Duodenal mucosa (tissue), 2 donors: ENCODE data around the gene CCDC188.

Experiments used
- H3K27ac ChIP-seq: one replicate; pipeline ENCODE4 v1.7.0; 2013; ENCODE audit warnings: low read depth, low read length
- H3K27me3 ChIP-seq, 2 donors: one replicate each; pipeline ENCODE4 v1.7.0; 2013; ENCODE audit warnings: low read length in 2 of 2, control low read depth in 1 of 2; ENCODE audit not compliant: insufficient read depth in 2 of 2, control insufficient read depth in 1 of 2
- H3K36me3 ChIP-seq, 2 donors: one replicate each; pipeline ENCODE4 v1.7.0; 2013; ENCODE audit warnings: low read length in 2 of 2, control low read depth in 1 of 2; ENCODE audit not compliant: insufficient read depth in 2 of 2, control insufficient read depth in 1 of 2
- H3K4me1 ChIP-seq, 2 donors: one replicate each; pipeline ENCODE4 v1.7.0; 2013; ENCODE audit warnings: low read length in 2 of 2, control low read depth in 1 of 2; ENCODE audit not compliant: insufficient read depth in 2 of 2, control insufficient read depth in 1 of 2
- H3K4me3 ChIP-seq, 2 donors: one replicate each; pipeline ENCODE4 v1.7.0; 2013; ENCODE audit warnings: low read length in 2 of 2, low read depth in 1 of 2
- H3K9ac ChIP-seq, 2 donors: one replicate each; pipeline ENCODE4 v1.7.0; 2013; ENCODE audit warnings: low read length in 2 of 2, low read depth in 1 of 2
- H3K9me3 ChIP-seq, 2 donors: one replicate each; pipeline ENCODE4 v1.7.0; 2013; ENCODE audit warnings: low read length in 2 of 2, control low read depth in 1 of 2; ENCODE audit not compliant: control insufficient read depth in 1 of 2

Gene CCDC188

GRCh38 chr22:20106849-20107237, 44.0 kb downstream of the CCDC188 start:
- Histone ChIP-seq H3K27ac (no peak overlapping the region), H3K4me1 (no peaks in the 10 kb centered on the region), H3K9ac (no peak overlapping the region), H3K4me3 (no peak overlapping the region), H3K27me3 (no peaks in the 10 kb centered on the region), H3K9me3 (no peaks in the 10 kb centered on the region), H3K36me3 (peaks cover 57 to 88% of the 10 kb centered on the region in 2 donors)

DNA sequence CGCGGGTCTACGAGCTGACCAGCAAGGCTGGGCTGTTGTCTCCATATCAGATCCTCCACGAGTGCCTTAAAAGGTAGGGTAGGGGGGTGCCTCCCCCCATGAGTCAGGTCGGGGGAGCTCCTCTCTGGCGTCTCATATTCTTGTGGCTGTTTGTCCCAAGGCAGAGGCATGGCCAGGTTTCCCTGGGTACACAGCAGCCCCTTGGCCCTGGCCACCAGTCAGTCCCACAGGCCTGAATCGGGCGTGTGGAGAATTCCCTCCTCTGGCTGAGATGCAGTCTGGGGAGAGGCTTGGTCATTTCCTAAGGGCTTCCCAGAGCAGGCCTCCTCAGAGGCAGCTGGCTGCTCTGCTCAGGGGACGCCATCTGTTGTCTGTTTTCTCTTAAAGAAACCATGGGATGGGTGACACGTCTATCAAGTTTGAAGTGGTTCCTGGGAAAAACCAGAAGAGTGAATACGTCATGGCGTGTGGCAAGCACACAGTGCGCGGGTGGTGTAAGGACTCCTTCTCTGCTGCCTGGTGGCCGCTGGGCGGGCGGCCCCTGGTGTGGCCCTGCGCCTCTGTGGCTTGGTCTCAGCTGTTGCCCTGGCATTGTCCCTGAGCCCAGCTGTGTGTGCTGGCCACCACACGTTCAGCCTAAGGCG, 44.5 kb downstream of the CCDC188 start:
- Histone ChIP-seq H3K4me1 (no peaks in the 10 kb centered on the region), H3K4me3 (no peak overlapping the region), H3K27ac (no peak overlapping the region), H3K9ac (no peak overlapping the region), H3K36me3 (peaks cover 60 to 89% of the 10 kb centered on the region in 2 donors), H3K27me3 (no peaks in the 10 kb centered on the region), H3K9me3 (no peaks in the 10 kb centered on the region)

GRCh38 chr22:20105456-20106204, 45.2 kb downstream of the CCDC188 start:
- no peak overlapping the region for H3K4me3 ChIP-seq
- H3K27ac ChIP-seq: no peak overlapping the region
- H3K9ac ChIP-seq: no peak overlapping the region
- no peaks in the 10 kb centered on the region for H3K27me3 ChIP-seq
- no peaks in the 10 kb centered on the region for H3K9me3 ChIP-seq
- peaks cover 60 to 90% of the 10 kb centered on the region in 2 donors for H3K36me3 ChIP-seq
- no peaks in the 10 kb centered on the region for H3K4me1 ChIP-seq

- Histone ChIP-seq H3K27ac (no peak overlapping the region), H3K9ac (no peak overlapping the region), H3K9me3 (no peaks in the 10 kb centered on the region), H3K4me1 (no peaks in the 10 kb centered on the region), H3K27me3 (no peaks in the 10 kb centered on the region), H3K4me3 (no peak overlapping the region), H3K36me3 (peaks cover 53 to 85% of the 10 kb centered on the region in 2 donors)
Measured at GRCh38 chr22:20102203-20102780, 48.6 kb downstream of the CCDC188 start.

DNA sequence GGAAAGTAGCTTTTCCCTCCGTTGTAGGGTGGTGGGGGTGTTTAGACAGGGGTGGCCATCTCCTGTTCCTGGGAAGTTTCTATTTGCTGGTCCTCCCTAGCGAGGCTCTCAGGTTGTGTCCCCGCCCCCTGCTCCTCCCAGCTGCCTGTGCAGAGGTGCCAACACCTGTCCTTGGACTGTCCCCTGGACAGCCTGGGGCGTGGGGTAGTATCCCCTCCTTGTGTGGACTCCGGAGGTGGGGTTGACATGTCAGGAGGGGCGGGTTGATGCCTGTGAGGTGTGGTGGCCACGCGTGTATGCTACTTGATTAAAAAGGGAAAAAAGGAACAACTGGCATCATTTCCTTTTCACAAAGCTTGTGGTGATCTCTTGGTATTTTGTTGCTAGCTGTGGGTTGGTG, 49.2 kb downstream of the CCDC188 start:
- Histone ChIP-seq H3K4me1 (no peaks in the 10 kb centered on the region), H3K9ac (no peak overlapping the region), H3K36me3 (peaks cover 49 to 85% of the 10 kb centered on the region in 2 donors), H3K27me3 (no peaks in the 10 kb centered on the region), H3K27ac (no peak overlapping the region), H3K9me3 (no peaks in the 10 kb centered on the region), H3K4me3 (no peak overlapping the region)

- no peak overlapping the region for H3K27ac ChIP-seq
- H3K27me3 ChIP-seq: no peaks in the 10 kb centered on the region
- no peaks in the 10 kb centered on the region for H3K4me1 ChIP-seq
- no peaks in the 10 kb centered on the region for H3K9me3 ChIP-seq
- no peak overlapping the region for H3K4me3 ChIP-seq
- H3K36me3 ChIP-seq: peaks cover 37 to 87% of the 10 kb centered on the region in 2 donors
- no peak overlapping the region for H3K9ac ChIP-seq
Measured at GRCh38 chr22:20099099-20099711, 51.6 kb downstream of the CCDC188 start.
